Natural killer cell treated with Interleukin-12 subunit alpha and Interleukin-12 subunit beta and Interleukin-15 and Interleukin-18, amount 100 ng/mL, for 72 hours (primary cell): ENCODE measurements around the gene B3GAT2. TPM values are rescaled to one million over a fixed set of nuclear protein-coding genes. Genes with fewer than 3 reads are reported as not detected.

ENCODE experiments used
- ATAC-seq, 2 donors: fragments of 150-1000 bp; cut with Tn5 transposase in 1 of 2; sonication (Bioruptor Pico), chemical (Tn5 transposase) in 1 of 2; 2 replicates each; pipeline ENCODE4 v1.10.0; 2021
- DNase-seq: peaks from one replicate; pipeline ENCODE4 v3.0.0; 2022; ENCODE audit warnings: low spot score
- H3K27ac Mint-ChIP-seq, 2 donors: 1 replicate in 1 of 2; 2 replicates in 1 of 2; pipeline ENCODE4 v1.8.0; 2022; ENCODE audit warnings: mixed read lengths in 2 of 2, mild to moderate bottlenecking in 1 of 2, moderate library complexity in 1 of 2
- H3K27me3 Mint-ChIP-seq, 2 donors: 1 replicate in 1 of 2; 2 replicates in 1 of 2; pipeline ENCODE4 v1.8.0; 2022; ENCODE audit warnings: mixed read lengths in 2 of 2
- H3K36me3 Mint-ChIP-seq: one replicate; pipeline ENCODE4 v1.8.0; 2022; ENCODE audit warnings: mixed read lengths
- H3K4me1 Mint-ChIP-seq, 2 donors: 1 replicate in 1 of 2; 2 replicates in 1 of 2; pipeline ENCODE4 v1.8.0; 2022; ENCODE audit warnings: low read depth in 2 of 2, mixed read lengths in 2 of 2, mild to moderate bottlenecking in 1 of 2
- H3K4me3 Mint-ChIP-seq: one replicate; pipeline ENCODE4 v1.8.0; 2022; ENCODE audit warnings: mixed read lengths
- H3K9me3 Mint-ChIP-seq: 2 replicates; pipeline ENCODE4 v1.8.0; 2022; ENCODE audit warnings: mixed read lengths
- total RNA-seq, 2 donors: library from RNA; stranded (reverse); gene quantifications; one replicate each; pipeline ENCODE4 v1.2.3, GENCODE V29; 2022

The B3GAT2 gene
- total RNA-seq, 2 donors from 2014 or later = 0.05 TPM; not detected in 1

DNA sequence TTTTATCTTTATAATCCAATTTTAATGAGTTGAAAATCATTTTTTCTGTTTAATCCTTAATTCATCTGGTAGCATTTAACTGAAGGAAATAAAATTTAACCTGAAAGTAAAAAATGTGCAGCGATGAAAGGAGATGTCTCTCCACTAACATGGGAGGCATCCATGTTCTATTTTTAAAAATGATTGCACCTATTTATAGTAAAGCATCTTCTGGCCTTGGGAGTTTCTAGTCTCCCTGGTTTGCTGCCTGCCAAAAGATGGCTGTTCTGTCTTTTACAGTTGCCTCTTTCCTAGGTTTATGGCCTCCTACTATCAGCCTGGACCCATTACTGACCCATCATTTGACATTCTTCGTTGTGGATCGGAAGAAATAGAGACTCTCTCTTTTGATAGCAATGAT is 143.0 kb downstream of the B3GAT2 start:
- H3K27me3 Mint-ChIP-seq = no peaks in the 10 kb centered on the region
- H3K27ac Mint-ChIP-seq = peak overlapping the region in 1 of 2 donors; percentile 79
- no peak overlapping the region for H3K4me3 Mint-ChIP-seq
- DNase-seq (no peak), ATAC-seq (no peak)
- H3K4me1 Mint-ChIP-seq = peaks cover 0 to 35% of the 10 kb centered on the region in 2 donors
- H3K9me3 Mint-ChIP-seq = no peaks in the 10 kb centered on the region
- H3K36me3 Mint-ChIP-seq = no peaks in the 10 kb centered on the region

DNA sequence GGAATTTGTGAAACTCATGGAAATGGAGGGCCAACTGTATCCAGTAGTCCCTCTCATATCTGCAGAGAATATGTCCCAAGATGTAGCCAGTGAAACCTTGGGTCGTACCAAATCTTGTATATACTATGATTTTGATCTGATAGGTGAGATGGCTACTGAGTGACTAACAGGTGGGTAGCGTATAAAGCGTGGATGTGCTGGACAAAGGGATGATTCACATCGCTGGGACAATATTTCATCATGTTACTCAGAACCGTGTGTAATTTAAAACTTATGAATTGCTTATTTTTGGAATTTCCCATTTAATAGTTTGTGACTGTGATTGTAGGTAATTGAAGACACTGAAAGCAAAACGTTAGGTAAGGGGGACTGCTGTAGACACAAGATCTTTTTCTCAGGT is 145.1 kb downstream of the B3GAT2 start:
- Mint-ChIP-seq H3K27me3 (no peaks in the 10 kb centered on the region), H3K4me3 (no peak overlapping the region), H3K27ac (peak overlapping the region in 1 of 2 donors; percentile 43), H3K4me1 (peaks cover 0 to 26% of the 10 kb centered on the region in 2 donors), H3K9me3 (no peaks in the 10 kb centered on the region), H3K36me3 (no peaks in the 10 kb centered on the region)
- DNase-seq (no peak), ATAC-seq (no peak)
